AG09309 (cell line): ENCODE measurements around the gene PGBD1.
"Not testable (repeated sequence)": the region's sequence is repeated elsewhere in the genome, so short reads cannot be mapped to it uniquely, and the experiment has no call there.

Source experiments
- DNase-seq: peaks from one replicate; pipeline ENCODE4 v3.0.0-alpha.2; 2010; ENCODE audit warnings: low read depth
- H3K4me3 ChIP-seq: 2 replicates; pipeline ENCODE4 v1.5.1; 2011; ENCODE audit warnings: mild to moderate bottlenecking, low read depth, low read length, moderate library complexity; ENCODE audit not compliant: control insufficient read depth
- CTCF ChIP-seq: IDR thresholded peaks from 2 replicates; pipeline ENCODE4 v1.5.1; 2011; ENCODE audit warnings: mild to moderate bottlenecking, low read depth, low read length, inconsistent platforms; ENCODE audit not compliant: insufficient read depth, control insufficient read depth; ENCODE audit errors: missing control alignments

PGBD1 gene

DNA sequence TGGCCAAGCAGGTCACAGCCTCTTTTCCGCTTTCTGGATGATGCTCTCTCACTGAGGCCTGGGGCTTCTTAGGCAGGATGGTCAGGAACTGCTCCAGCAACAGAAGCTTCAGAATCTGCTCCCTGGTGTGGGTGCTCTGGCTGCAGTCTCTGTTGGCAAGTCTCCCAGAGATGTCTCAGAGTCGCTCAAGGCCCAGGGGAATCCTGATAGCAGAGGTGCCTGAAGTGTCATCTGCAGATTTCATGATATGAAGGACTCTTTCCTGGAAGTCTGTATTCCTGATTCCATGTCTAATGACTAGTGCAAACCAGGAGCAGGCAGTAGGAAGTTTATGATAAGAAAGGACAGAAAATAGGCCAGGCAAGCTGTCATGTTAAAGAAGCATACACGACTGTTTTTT lies 34.3 kb downstream of the PGBD1 start:
- no peak for DNase-seq
- no peak for TF ChIP-seq CTCF
- H3K4me3 ChIP-seq = no peak overlapping the region

- not testable (repeated sequence) for DNase-seq
These were observed 36.5 kb downstream of the PGBD1 start for GRCh38 chr6:28317866-28318265.

DNA sequence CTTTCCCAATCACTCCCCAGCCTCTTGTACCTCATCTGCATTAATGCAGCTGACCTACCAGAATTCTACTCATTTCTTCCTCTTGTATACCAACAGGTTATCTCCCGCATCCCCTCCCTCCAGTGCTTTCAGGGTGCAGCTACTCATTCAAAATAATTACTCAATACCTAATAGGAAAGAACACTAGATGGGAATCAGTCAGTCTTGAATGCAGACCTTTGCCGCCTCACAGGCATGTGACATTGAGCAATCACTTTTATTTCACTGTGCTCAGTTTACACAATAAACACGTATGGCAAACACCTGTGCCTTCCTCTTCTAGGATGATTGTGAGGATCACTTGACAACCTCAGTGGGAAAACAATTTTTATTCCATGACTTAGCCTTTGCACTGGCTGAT lies 41.3 kb downstream of the PGBD1 start:
- no peak for DNase-seq
- TF ChIP-seq CTCF = no peak
- H3K4me3 ChIP-seq = no peak overlapping the region

More at GRCh38 chr6:28317866-28318265, 36.5 kb downstream of the PGBD1 start:
- H3K4me3 ChIP-seq = not testable (repeated sequence)

DNA sequence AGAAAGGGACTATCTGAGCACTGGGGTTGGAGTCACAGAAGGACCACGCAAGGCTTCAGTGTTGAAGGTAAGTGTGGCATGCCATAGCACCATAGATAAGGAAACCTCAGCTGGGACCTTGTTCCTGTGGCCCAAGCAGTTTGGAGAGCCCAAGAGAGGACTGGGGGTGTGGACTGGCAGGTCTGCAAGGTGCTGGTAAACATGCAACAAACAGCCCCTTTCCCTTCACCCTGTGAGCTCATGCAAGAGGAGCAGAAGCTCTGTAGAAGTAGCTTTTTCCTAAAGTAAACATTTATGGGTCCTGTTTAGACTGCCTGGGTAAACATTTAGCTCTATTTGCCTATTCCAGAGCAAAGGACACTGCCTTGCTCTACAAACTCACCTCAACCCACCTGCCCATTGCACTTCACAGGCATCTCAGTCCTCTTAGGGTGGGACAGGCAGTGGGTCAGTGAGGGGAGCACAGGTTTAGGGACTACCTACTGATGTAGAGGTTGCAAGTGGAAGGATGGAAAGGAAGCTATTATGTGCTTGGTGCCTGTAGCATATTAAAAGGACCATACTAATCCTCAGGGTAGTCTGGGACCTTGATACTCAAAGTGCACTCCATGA lies 42.5 kb downstream of the PGBD1 start:
- no peak overlapping the region for H3K4me3 ChIP-seq
- no peak for DNase-seq
- TF ChIP-seq CTCF = no peak

GRCh38 chr6:28326371-28326948 lies 45.1 kb downstream of the PGBD1 start:
- TF ChIP-seq CTCF = no peak
- H3K4me3 ChIP-seq = no peak overlapping the region
- no peak for DNase-seq

GRCh38 chr6:28330041-28330440 lies 48.7 kb downstream of the PGBD1 start:
- TF ChIP-seq CTCF = no peak
- DNase-seq = no peak
- no peak overlapping the region for H3K4me3 ChIP-seq

- no peak for TF ChIP-seq CTCF
- no peak for DNase-seq
- no peak overlapping the region for H3K4me3 ChIP-seq
These were observed 51.7 kb downstream of the PGBD1 start for GRCh38 chr6:28333047-28333446.
